ENCODE measurements around the gene AKAP8. TPM values are rescaled to one million over a fixed set of nuclear protein-coding genes. Genes with fewer than 3 reads are reported as not detected.

The AKAP8 gene
- polyA plus RNA-seq, result 22.7 and 25.4 TPM in 2 replicates
- 16.1 and 19.7 TPM in 2 replicates for polyA minus RNA-seq

DNA sequence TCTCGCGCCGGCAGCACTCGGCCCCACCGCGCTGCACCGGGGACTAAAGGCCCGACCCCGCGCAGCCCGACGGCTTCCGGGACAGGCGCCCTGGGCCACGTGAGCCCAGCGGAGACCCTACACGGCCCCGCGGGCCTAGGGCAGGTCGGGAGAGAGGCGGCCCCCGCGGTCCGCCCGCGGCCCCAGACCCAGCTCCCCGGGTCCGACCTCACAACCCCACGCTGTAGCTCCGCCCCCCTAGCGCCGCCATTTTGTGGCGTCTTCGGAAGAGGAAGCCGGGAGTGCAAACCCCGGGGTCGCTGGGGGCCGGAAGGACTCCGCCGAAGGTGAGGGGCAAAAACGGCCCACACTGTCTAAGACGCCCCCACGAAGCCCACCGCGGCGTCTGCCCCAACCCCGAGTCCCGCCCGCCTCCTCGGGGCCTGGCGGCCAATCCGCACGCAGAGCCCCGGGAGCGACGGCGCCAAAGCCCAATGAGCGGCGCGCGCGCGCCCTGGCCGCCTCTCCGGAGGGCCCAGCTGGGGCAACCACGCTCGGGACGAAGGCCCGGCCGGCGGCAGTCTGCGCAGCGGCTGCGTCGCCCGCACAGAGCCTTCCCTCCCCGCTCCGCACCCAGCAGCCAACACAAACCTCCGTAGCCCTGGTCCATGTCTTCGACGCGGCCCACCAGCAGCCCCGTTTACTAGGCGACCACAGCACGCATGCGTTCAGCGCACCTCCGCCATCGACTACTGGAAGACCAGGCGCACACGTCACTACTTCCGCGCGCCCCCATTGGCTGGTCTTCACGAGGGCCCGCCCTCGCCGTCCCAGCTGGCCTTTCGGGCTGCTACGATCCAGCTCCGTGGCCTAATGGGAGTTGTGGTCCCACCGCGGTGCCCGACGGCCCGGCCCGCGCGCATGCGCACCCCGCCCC, at the start of gene AKAP8:
Gene AKAP8 (minus strand): TSS at position 705 of the 916 bp plus-strand sequence. CDS start 56 bp downstream, at position 649.
- no peaks in the 10 kb centered on the region for H3K9me3 ChIP-seq (ENCODE audit: low read length)
- H2AFZ ChIP-seq (ENCODE audit: low read depth, low read length), result peak within 1 kb of the TSS; percentile 65
- no peaks in the 10 kb centered on the region for H3K36me3 ChIP-seq (ENCODE audit: insufficient read depth, low read length)
- H4K20me1 ChIP-seq (ENCODE audit: insufficient read depth), result peaks cover 5% of the 10 kb centered on the region
- TF ChIP-seq RAD21 (conservative IDR thresholded peaks at IDR 0.05) (no peak), EZH2 (IDR thresholded peaks at IDR 0.05; ENCODE audit: borderline replicate concordance, insufficient read depth, low read length, poor library complexity, severe bottlenecking) (no peak), EP300 (conservative IDR thresholded peaks at IDR 0.05; ENCODE audit: poor library complexity, severe bottlenecking) (peak; percentile 37), SMC3 (conservative IDR thresholded peaks at IDR 0.05; ENCODE audit: poor library complexity) (no peak), TAF1 (IDR thresholded peaks at IDR 0.05; ENCODE audit: low read depth) (no peak), MXI1 (conservative IDR thresholded peaks at IDR 0.05; ENCODE audit: poor library complexity, severe bottlenecking) (peak; percentile 58), POLR2AphosphoS5 (IDR thresholded peaks at IDR 0.05) (peak; percentile 98)
- TF ChIP-seq, protein P1, sequence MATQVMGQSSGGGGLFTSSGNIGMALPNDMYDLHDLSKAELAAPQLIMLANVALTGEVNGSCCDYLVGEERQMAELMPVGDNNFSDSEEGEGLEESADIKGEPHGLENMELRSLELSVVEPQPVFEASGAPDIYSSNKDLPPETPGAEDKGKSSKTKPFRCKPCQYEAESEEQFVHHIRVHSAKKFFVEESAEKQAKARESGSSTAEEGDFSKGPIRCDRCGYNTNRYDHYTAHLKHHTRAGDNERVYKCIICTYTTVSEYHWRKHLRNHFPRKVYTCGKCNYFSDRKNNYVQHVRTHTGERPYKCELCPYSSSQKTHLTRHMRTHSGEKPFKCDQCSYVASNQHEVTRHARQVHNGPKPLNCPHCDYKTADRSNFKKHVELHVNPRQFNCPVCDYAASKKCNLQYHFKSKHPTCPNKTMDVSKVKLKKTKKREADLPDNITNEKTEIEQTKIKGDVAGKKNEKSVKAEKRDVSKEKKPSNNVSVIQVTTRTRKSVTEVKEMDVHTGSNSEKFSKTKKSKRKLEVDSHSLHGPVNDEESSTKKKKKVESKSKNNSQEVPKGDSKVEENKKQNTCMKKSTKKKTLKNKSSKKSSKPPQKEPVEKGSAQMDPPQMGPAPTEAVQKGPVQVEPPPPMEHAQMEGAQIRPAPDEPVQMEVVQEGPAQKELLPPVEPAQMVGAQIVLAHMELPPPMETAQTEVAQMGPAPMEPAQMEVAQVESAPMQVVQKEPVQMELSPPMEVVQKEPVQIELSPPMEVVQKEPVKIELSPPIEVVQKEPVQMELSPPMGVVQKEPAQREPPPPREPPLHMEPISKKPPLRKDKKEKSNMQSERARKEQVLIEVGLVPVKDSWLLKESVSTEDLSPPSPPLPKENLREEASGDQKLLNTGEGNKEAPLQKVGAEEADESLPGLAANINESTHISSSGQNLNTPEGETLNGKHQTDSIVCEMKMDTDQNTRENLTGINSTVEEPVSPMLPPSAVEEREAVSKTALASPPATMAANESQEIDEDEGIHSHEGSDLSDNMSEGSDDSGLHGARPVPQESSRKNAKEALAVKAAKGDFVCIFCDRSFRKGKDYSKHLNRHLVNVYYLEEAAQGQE (IDR thresholded peaks at IDR 0.05; ENCODE audit: borderline replicate concordance), result peak; percentile 46
- TF ChIP-seq, protein P2, sequence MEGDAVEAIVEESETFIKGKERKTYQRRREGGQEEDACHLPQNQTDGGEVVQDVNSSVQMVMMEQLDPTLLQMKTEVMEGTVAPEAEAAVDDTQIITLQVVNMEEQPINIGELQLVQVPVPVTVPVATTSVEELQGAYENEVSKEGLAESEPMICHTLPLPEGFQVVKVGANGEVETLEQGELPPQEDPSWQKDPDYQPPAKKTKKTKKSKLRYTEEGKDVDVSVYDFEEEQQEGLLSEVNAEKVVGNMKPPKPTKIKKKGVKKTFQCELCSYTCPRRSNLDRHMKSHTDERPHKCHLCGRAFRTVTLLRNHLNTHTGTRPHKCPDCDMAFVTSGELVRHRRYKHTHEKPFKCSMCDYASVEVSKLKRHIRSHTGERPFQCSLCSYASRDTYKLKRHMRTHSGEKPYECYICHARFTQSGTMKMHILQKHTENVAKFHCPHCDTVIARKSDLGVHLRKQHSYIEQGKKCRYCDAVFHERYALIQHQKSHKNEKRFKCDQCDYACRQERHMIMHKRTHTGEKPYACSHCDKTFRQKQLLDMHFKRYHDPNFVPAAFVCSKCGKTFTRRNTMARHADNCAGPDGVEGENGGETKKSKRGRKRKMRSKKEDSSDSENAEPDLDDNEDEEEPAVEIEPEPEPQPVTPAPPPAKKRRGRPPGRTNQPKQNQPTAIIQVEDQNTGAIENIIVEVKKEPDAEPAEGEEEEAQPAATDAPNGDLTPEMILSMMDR (IDR thresholded peaks at IDR 0.05; ENCODE audit: poor library complexity, severe bottlenecking), result peak; percentile 31
- H3K9ac ChIP-seq (ENCODE audit: low read length), result peak within 1 kb of the TSS; percentile 89
- H3K4me3 ChIP-seq (ENCODE audit: low read length), result peak within 1 kb of the TSS; percentile 100
- H3K27ac ChIP-seq (ENCODE audit: low read length), result peak within 1 kb of the TSS; percentile 87
- no peaks in the 10 kb centered on the region for H3F3A ChIP-seq (ENCODE audit: insufficient read depth, low read length, poor library complexity, severe bottlenecking)
- peak within 1 kb of the TSS; percentile 91 for H3K4me2 ChIP-seq (ENCODE audit: low read length)
- H3K9me2 ChIP-seq (ENCODE audit: insufficient read depth, low read length), result no peaks in the 10 kb centered on the region
- H3K79me2 ChIP-seq (replicated peaks; ENCODE audit: insufficient read depth, low read length), result peaks cover 36% of the 10 kb centered on the region
- no peaks in the 10 kb centered on the region for H3K27me3 ChIP-seq (ENCODE audit: insufficient read depth, low read depth, low read length)

DNA sequence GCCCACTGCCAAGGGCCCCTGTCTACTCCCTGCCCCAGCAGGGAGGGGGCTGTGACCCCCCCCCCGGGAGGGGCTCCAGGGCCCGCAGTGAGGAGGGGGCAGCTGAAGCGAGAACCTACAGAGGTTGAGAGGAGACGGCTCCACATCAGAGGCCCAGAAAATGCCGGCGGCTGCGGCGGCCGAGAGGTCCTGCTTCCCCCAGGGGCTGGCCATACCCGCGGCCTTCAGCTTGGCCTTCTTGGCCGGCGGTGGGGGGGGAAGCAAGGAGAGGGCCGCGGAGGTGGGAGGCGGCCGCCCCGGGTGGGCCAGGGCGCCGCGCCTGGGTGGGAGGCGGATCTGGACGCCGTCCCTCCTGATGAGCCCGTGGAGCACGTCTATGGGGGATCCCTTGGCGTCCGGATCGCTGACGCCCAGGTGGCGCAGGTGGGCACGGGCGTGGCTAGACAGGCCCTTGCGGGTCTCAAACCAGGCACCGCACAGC, 48.4 kb upstream of the AKAP8 start:
- Histone ChIP-seq H3F3A (ENCODE audit: insufficient read depth, low read length, poor library complexity, severe bottlenecking) (no peaks in the 10 kb centered on the region), H3K9me3 (ENCODE audit: low read length) (no peaks in the 10 kb centered on the region), H3K4me2 (ENCODE audit: low read length) (no peak overlapping the region), H3K9ac (ENCODE audit: low read length) (no peak overlapping the region), H4K20me1 (ENCODE audit: insufficient read depth) (no peaks in the 10 kb centered on the region), H3K79me2 (replicated peaks; ENCODE audit: insufficient read depth, low read length) (peaks cover 29% of the 10 kb centered on the region), H2AFZ (ENCODE audit: low read depth, low read length) (no peak overlapping the region), H3K36me3 (ENCODE audit: insufficient read depth, low read length) (peaks cover 18% of the 10 kb centered on the region), H3K27me3 (ENCODE audit: insufficient read depth, low read depth, low read length) (no peaks in the 10 kb centered on the region), H3K9me2 (ENCODE audit: insufficient read depth, low read length) (no peaks in the 10 kb centered on the region), H3K4me3 (ENCODE audit: low read length) (no peak overlapping the region), H3K27ac (ENCODE audit: low read length) (no peak overlapping the region)
- TF ChIP-seq POLR2AphosphoS5 (IDR thresholded peaks at IDR 0.05) (no peak), RAD21 (conservative IDR thresholded peaks at IDR 0.05) (no peak), EZH2 (IDR thresholded peaks at IDR 0.05; ENCODE audit: borderline replicate concordance, insufficient read depth, low read length, poor library complexity, severe bottlenecking) (no peak), MXI1 (conservative IDR thresholded peaks at IDR 0.05; ENCODE audit: poor library complexity, severe bottlenecking) (no peak), SMC3 (conservative IDR thresholded peaks at IDR 0.05; ENCODE audit: poor library complexity) (no peak), EP300 (conservative IDR thresholded peaks at IDR 0.05; ENCODE audit: poor library complexity, severe bottlenecking) (no peak), TAF1 (IDR thresholded peaks at IDR 0.05; ENCODE audit: low read depth) (no peak)
- TF ChIP-seq, protein P2 (IDR thresholded peaks at IDR 0.05; ENCODE audit: poor library complexity, severe bottlenecking), result no peak
- TF ChIP-seq, protein P1 (IDR thresholded peaks at IDR 0.05; ENCODE audit: borderline replicate concordance), result no peak

Data from neural cell (in vitro differentiated cells).